DMS114 treated with DMSO at 0.1 percent for 48 hours (cell line): ENCODE data around the gene E2F2.

Source experiments
- DNase-seq: peaks from one replicate; lab custom pipeline; 2025; ENCODE audit not compliant: unreplicated experiment; lab: John Stamatoyannopoulos, UW

The E2F2 gene

GRCh38 chr1:23466423-23466989 is 64.5 kb downstream of the E2F2 start:
- no peak for DNase-seq

- DNase-seq, result no peak
These were observed 67.7 kb downstream of the E2F2 start for GRCh38 chr1:23463286-23463685.

GRCh38 chr1:23462766-23463165 is 68.3 kb downstream of the E2F2 start:
- DNase-seq, result no peak

GRCh38 chr1:23461050-23461449 is 70.0 kb downstream of the E2F2 start:
- no peak for DNase-seq

- no peak for DNase-seq
These were observed 70.5 kb downstream of the E2F2 start for GRCh38 chr1:23460519-23460918.

- no peak for DNase-seq
These were observed 71.7 kb downstream of the E2F2 start for GRCh38 chr1:23459338-23459757.
